HG03135 (cell line): ENCODE results near the gene DNER.
"Not testable (repeated sequence)": the region's sequence is repeated elsewhere in the genome, so short reads cannot be mapped to it uniquely, and the experiment has no call there.

ENCODE experiments used
- ATAC-seq: cut with Tn5 transposase; IDR thresholded peaks from one replicate; pipeline ENCODE4 v1.9.1; 2021; ENCODE audit warnings: mild to moderate bottlenecking, moderate library complexity; ENCODE audit not compliant: unreplicated experiment

Gene DNER

GRCh38 chr2:229627728-229628127, 86.6 kb downstream of the DNER start:
- ATAC-seq, result no peak

- no peak for ATAC-seq
Observed at GRCh38 chr2:229622495-229623355, 91.6 kb downstream of the DNER start.

- ATAC-seq, result no peak
Observed at GRCh38 chr2:229620759-229621158, 93.6 kb downstream of the DNER start.

DNA sequence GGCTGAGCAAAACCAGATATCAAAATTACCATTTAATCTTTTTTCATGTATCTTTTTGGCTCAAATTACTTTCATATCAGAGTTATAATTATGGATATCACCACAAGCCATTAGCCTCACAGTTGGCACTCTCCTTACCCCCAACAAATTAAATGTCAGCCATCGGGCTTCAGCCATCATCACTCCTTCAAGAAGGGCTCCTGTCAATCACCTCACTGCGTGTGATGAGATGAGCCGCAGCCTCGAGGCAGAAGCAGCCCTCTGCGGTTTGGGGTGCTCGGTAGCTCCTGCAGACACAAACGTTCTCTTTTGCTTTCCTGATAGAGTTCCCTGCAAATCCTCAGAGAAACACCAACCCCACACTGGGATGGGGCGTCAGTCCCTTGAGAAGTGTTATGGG, 94.1 kb downstream of the DNER start:
- no peak for ATAC-seq

DNA sequence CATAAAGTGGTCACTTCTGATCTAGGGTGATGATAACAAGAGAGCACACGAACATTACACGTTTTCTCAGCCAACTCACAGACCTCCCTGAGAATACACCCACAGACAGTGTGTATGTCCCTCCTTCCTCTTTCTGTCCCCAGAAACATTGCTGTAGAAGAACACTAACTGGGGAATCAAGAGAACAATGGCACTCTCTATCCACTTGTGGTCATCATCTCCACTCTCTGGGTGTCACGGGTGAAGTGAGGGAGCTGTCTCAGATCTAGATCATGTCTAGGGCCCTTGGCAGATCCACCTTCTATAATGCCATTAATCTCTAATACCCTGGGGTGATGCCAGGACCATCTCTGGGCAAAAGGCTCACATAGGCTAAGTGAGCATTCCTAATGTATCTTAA, 97.9 kb downstream of the DNER start:
- no peak for ATAC-seq

DNA sequence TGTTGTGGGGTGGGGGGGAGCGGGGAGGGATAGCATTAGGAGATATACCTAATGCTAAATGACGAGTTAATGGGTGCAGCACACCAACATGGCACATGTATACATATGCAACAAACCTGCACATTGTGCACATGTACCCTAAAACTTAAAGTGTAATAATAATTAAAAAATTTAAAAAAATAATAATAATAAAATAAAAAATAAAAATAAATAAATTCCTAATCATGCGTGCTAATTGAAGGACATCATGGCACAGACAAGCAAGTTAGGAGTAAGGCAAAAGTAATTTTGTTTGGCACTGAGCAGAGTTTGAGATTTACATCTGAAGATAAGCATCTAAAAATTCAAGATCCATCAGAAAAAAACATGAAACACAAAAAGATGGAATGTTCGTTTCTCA, 100.3 kb downstream of the DNER start:
- not testable (repeated sequence) for ATAC-seq

GRCh38 chr2:229612384-229612971, 101.9 kb downstream of the DNER start:
- no peak for ATAC-seq

GRCh38 chr2:229611360-229611759, 103.0 kb downstream of the DNER start:
- no peak for ATAC-seq

DNA sequence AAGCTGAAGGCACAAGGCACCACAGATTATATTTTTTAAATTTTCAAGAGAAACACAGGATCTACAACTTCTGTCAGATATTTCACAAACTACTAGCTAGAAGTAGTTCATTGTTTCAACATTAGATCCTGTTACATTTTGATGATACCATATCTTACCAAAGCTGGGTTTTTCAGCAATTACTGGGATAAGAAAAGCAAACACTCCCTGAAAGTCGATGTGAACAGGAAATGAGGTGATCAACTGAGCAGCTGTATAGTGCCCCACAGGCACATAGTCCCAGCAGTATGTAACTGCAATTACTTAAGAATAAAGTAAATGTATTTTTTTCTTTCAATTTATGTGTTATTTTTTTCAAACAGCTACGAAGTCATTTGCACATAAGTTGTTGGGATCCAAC, 103.5 kb downstream of the DNER start:
- ATAC-seq, result no peak

DNA sequence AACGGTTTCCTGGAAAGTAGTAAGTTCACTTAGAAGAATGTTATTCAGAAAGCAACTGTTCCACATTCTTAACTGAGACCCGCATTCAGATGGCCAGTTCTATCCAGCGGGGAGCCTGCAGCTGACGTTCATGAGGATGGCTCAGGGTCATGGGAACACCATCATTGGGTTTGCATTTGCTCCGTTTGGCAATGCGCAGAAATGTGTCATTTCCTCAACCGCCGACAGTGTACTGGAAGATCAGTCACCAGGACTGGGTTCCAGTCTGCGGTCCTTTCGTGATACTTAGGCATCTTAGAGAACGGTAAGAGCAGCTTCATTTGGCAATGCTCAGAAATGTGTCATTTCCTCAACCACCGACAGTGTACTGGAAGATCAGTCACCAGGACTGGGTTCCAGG, 104.0 kb downstream of the DNER start:
- ATAC-seq, result no peak

DNA sequence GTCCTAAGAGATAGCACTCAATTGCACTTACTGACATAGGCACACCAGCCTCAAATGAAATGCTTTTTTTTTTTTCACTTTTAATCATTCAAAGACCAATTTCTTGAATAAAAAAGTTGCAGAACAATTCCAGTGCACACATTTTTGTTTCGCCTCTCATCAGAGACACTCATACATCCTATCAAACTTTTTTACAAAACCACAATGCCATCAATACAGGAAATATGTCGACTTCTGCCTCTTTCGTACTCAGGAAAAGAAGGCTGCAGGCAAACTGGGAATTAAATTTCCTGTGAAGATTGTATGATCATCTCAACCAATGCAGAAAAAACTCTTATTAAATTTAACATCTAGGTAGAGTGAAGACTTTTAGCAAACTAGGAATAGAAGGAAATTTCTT, 112.4 kb downstream of the DNER start:
- no peak for ATAC-seq

DNA sequence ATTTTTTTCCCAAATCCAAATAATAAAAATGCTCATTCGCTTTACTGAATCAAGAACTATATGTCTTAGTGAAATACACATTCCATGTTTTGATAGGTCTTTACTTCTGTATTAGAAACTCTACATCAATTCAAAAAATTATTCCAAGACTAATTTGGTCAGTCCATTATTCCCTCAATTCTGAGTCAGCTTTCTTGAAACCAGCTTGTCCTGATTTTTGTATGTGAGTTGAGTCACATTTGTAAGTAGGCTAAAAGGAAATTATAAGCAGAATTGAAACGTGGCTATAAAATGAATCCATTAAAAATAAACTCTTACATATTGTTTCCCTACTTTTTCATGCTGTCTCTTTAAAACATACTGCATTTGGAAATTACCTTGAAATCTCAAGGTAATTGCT, 113.0 kb downstream of the DNER start:
- ATAC-seq, result no peak

GRCh38 chr2:229598227-229598626, 116.1 kb downstream of the DNER start:
- no peak for ATAC-seq

GRCh38 chr2:229596796-229597195, 117.6 kb downstream of the DNER start:
- no peak for ATAC-seq

DNA sequence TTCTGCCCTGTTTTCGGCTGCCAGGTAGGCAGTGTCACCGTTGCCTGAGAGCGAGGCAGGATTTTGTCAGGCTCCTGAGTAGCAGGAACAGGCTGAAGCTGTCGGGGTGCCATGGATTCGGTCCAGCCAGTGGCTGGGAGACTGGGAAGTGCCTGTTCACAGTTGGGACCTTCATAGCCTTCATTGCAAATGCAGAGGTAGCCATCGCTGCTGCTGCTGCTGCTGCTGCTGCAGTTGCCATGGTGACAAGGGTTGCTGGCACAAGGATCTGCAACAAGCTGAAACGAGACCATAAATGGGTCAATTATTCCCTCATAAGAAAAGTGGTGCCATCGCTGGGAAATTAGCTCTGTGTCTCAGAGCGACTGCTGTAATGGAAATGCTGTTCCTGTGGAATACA, 122.7 kb downstream of the DNER start:
- no peak for ATAC-seq

DNA sequence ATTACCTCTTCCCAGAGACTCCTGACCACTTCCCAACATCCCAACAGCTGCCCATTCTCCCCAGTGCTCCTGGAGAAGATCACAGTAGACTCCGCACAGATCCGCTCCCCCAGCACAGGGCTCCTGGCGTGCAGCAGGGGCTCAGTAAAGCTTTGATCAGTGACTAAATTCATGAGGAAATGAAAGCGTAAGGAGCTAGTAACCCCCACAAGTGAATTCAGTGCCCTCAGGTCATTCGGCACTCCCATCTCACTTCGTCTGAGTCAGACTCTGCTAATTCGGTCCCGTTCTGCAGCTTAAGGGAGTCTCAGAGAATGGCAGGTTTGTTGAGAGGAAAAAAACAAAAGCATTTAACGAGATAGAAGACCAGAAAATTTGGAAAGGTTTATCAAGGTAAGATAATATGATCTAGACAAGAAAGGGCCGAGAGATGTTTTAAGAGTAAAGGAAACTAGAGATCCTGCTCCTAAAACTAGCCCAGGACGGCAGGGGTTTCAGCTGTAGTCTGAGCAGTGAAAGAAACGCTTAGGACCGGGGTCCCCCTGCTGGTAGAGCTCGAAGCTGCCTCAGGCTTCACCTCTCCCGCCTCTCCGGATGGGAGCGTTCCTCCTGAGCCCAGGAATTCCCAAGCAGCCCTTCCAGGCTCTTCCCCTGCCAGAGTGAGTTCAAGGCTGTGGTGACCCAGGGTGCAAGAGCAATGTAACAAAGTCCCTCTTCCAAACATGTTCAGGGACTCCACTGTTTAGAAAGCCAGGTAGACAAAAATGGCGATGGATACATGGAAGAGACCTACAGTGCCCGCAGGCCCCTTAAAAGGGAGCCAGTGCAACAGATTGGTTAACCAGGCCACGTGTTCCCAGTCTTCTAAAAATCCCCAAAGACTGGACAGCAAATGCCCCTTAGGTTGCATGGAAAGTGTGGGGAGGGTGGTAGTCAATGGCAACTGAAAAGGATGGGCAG, 127.3 kb downstream of the DNER start:
- peak; percentile 78 for ATAC-seq

DNA sequence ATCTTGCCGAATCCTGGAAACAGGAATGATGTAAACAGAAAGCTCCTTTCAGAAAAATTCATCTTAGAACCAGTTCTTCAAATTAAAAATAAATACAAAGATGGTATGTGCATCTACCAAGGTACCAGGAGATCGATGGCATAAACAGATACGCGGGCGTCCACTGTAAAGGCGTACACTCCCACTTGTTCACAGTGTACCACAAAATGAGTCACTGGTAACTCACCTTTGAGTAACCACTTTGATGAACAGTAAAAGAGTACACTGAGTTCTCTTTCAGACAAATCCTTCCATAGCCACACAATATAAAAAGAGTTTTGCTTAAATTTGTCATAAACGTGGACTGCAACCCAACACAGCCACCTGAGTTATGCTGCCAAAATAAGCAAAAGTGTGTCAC, 128.3 kb downstream of the DNER start:
- ATAC-seq, result no peak

DNA sequence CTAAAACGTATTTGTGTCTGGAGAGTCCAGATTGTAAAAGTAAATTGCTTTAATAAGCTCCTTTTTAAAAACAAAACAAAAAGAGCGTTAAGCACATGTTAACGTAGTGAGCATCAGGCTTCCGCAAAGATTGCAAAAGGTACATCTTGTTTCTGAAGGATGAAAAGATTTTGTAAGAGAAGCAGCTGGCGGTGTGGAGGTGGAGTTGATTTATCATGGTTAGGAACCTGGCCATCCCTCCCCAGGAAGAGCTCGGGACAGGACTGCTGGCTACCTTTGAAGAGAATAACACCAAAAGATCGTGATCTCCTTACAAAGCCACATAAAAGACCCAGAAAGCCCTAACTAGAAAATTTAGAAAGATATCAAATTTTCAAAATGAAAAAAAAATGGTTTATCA, 132.2 kb downstream of the DNER start:
- no peak for ATAC-seq

- ATAC-seq, result no peak
Observed at GRCh38 chr2:229578052-229578846, 136.1 kb downstream of the DNER start.

DNA sequence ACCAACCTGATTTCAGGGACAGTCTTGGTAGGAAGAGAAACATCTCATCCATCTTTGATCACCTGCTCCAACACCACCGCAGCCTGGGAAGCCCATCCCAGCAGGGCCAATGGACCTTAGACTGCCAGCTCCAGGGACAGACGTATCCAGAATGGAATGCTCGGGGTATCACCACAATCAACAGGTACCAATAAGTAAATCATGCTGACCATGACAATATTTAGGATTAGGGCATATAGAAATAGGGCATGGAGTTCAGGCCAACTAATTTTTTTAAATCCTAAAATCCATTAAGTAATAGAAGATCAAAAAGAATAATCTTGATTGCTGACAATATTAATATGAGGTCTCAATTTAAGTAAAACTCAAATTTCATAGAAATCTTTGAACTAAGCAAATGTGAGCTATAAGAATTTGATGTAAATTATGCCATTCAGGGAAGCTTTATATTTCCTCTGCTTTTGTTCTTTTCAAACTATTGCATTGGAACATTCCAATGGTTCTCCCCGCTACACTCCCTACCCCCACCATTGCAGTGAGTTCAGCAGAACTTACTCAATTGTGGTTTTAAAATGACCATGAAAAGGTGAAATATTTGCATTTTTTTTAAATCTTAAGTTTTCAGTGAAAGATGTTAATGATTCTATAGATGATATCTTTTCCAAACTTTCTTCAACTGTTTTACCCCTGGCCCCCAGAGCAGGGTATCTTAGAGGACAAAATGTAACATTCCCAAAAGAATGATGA, 138.6 kb downstream of the DNER start:
- no peak for ATAC-seq
